ENCODE measurements around the gene IQCK.

Gene IQCK

GRCh38 chr16:19859603-19860002 is 141.5 kb downstream of the IQCK start:
- H3K36me3 ChIP-seq (ENCODE audit: insufficient read depth, low read length), result no peaks in the 10 kb centered on the region
- TF ChIP-seq EZH2 (IDR thresholded peaks at IDR 0.05) (no peak), FOXP2 (optimal IDR thresholded peaks at IDR 0.05; ENCODE audit: control extremely low read depth, extremely low read length, insufficient read depth) (no peak), POLR2AphosphoS5 (IDR thresholded peaks at IDR 0.05; ENCODE audit: borderline replicate concordance, low read depth, low read length) (no peak)
- H3K9ac ChIP-seq (ENCODE audit: insufficient read length), result no peak overlapping the region
- H3K27ac ChIP-seq, result no peak overlapping the region
- H3K4me3 ChIP-seq, result no peak overlapping the region
- H3K9me3 ChIP-seq (ENCODE audit: low read depth, low read length), result no peaks in the 10 kb centered on the region
- no peak for DNase-seq (ENCODE audit: low read depth, low spot score)

GRCh38 chr16:19860166-19861041 is 142.3 kb downstream of the IQCK start:
- no peaks in the 10 kb centered on the region for H3K36me3 ChIP-seq (ENCODE audit: insufficient read depth, low read length)

GRCh38 chr16:19861133-19861532 is 143.1 kb downstream of the IQCK start:
- TF ChIP-seq FOXP2 (optimal IDR thresholded peaks at IDR 0.05; ENCODE audit: control extremely low read depth, extremely low read length, insufficient read depth), result no peak
- no peak for TF ChIP-seq POLR2AphosphoS5 (IDR thresholded peaks at IDR 0.05; ENCODE audit: borderline replicate concordance, low read depth, low read length)
- TF ChIP-seq EZH2 (IDR thresholded peaks at IDR 0.05), result no peak
- H3K4me3 ChIP-seq, result no peak overlapping the region
- no peak for DNase-seq (ENCODE audit: low read depth, low spot score)
- H3K36me3 ChIP-seq (ENCODE audit: insufficient read depth, low read length), result no peaks in the 10 kb centered on the region
- H3K9me3 ChIP-seq (ENCODE audit: low read depth, low read length), result no peaks in the 10 kb centered on the region
- no peak overlapping the region for H3K9ac ChIP-seq (ENCODE audit: insufficient read length)
- no peak overlapping the region for H3K27ac ChIP-seq

More at GRCh38 chr16:19860166-19861041, 142.3 kb downstream of the IQCK start:
- TF ChIP-seq FOXP2 (optimal IDR thresholded peaks at IDR 0.05; ENCODE audit: control extremely low read depth, extremely low read length, insufficient read depth) (no peak), POLR2AphosphoS5 (IDR thresholded peaks at IDR 0.05; ENCODE audit: borderline replicate concordance, low read depth, low read length) (no peak), EZH2 (IDR thresholded peaks at IDR 0.05) (no peak)
- Histone ChIP-seq H3K4me3 (no peak overlapping the region), H3K27ac (no peak overlapping the region), H3K9ac (ENCODE audit: insufficient read length) (no peak overlapping the region), H3K9me3 (ENCODE audit: low read depth, low read length) (no peaks in the 10 kb centered on the region)
- no peak for DNase-seq (ENCODE audit: low read depth, low spot score)

DNA sequence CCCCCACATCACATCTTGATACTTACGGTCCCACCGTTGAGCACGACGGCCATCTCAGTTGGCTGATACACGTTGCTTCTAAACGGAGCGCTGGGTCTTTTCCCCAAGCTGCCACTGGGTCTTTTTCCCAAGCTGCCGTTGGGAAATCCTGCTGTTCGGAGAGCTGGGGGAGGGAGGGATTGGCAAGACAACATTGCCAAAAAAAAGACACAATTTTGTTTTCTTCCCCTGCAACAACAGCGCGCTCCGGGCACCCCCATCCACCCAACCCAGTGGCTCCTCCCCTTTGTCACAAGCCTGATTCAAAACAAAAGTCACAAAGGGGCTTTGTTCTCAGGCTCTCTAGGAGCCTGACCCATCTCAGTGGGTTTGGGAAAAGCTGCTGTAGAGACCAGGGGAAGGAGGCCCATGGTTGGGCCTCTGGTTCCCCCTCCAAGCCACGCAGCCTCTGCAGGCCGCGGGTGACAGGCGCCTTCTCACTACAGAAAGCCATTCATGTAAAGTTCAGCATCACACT is 143.8 kb downstream of the IQCK start:
- H3K27ac ChIP-seq, result no peak overlapping the region
- DNase-seq (ENCODE audit: low read depth, low spot score), result no peak
- no peak overlapping the region for H3K4me3 ChIP-seq
- H3K9me3 ChIP-seq (ENCODE audit: low read depth, low read length), result no peaks in the 10 kb centered on the region
- no peak for TF ChIP-seq FOXP2 (optimal IDR thresholded peaks at IDR 0.05; ENCODE audit: control extremely low read depth, extremely low read length, insufficient read depth)
- no peak for TF ChIP-seq POLR2AphosphoS5 (IDR thresholded peaks at IDR 0.05; ENCODE audit: borderline replicate concordance, low read depth, low read length)
- TF ChIP-seq EZH2 (IDR thresholded peaks at IDR 0.05), result no peak
- H3K36me3 ChIP-seq (ENCODE audit: insufficient read depth, low read length), result no peaks in the 10 kb centered on the region
- no peak overlapping the region for H3K9ac ChIP-seq (ENCODE audit: insufficient read length)

GRCh38 chr16:19863990-19864389 is 145.9 kb downstream of the IQCK start:
- Histone ChIP-seq H3K4me3 (no peak overlapping the region), H3K9me3 (ENCODE audit: low read depth, low read length) (no peaks in the 10 kb centered on the region), H3K36me3 (ENCODE audit: insufficient read depth, low read length) (no peaks in the 10 kb centered on the region), H3K27ac (no peak overlapping the region), H3K9ac (ENCODE audit: insufficient read length) (no peak overlapping the region)
- DNase-seq (ENCODE audit: low read depth, low spot score), result no peak
- no peak for TF ChIP-seq EZH2 (IDR thresholded peaks at IDR 0.05)
- TF ChIP-seq POLR2AphosphoS5 (IDR thresholded peaks at IDR 0.05; ENCODE audit: borderline replicate concordance, low read depth, low read length), result no peak
- TF ChIP-seq FOXP2 (optimal IDR thresholded peaks at IDR 0.05; ENCODE audit: control extremely low read depth, extremely low read length, insufficient read depth), result no peak

DNA sequence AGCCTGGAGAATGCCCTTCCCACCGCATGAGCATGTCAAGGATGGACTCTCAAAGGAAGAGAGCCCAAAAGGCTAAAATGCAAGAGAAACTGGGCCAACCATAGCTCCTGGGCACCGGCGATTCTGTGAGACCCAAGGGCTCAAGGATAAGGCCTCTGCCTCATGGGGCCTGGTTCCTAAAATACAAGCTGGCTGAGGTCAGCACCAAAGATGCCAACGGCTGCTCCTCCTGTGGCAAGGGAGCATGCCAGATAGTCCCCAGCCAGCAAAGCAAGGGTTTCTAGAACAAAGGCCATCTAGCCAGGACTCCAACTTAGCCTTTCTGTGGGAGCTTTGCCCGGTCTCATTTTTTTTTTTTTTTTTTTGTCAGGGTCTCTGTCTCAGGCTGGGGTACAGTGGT is 146.5 kb downstream of the IQCK start:
- H3K9me3 ChIP-seq (ENCODE audit: low read depth, low read length), result no peaks in the 10 kb centered on the region
- H3K27ac ChIP-seq, result no peak overlapping the region
- no peak overlapping the region for H3K4me3 ChIP-seq
- no peak for DNase-seq (ENCODE audit: low read depth, low spot score)
- no peak overlapping the region for H3K9ac ChIP-seq (ENCODE audit: insufficient read length)
- H3K36me3 ChIP-seq (ENCODE audit: insufficient read depth, low read length), result no peaks in the 10 kb centered on the region
- no peak for TF ChIP-seq FOXP2 (optimal IDR thresholded peaks at IDR 0.05; ENCODE audit: control extremely low read depth, extremely low read length, insufficient read depth)
- no peak for TF ChIP-seq POLR2AphosphoS5 (IDR thresholded peaks at IDR 0.05; ENCODE audit: borderline replicate concordance, low read depth, low read length)
- TF ChIP-seq EZH2 (IDR thresholded peaks at IDR 0.05), result no peak

- no peak for TF ChIP-seq EZH2 (IDR thresholded peaks at IDR 0.05)
- no peak for TF ChIP-seq FOXP2 (optimal IDR thresholded peaks at IDR 0.05; ENCODE audit: control extremely low read depth, extremely low read length, insufficient read depth)
- no peak for TF ChIP-seq POLR2AphosphoS5 (IDR thresholded peaks at IDR 0.05; ENCODE audit: borderline replicate concordance, low read depth, low read length)
- Histone ChIP-seq H3K4me3 (no peak overlapping the region), H3K36me3 (ENCODE audit: insufficient read depth, low read length) (no peaks in the 10 kb centered on the region), H3K9ac (ENCODE audit: insufficient read length) (no peak overlapping the region), H3K9me3 (ENCODE audit: low read depth, low read length) (no peaks in the 10 kb centered on the region), H3K27ac (no peak overlapping the region)
- no peak for DNase-seq (ENCODE audit: low read depth, low spot score)
Measured at GRCh38 chr16:19868421-19868820, 150.3 kb downstream of the IQCK start.

DNA sequence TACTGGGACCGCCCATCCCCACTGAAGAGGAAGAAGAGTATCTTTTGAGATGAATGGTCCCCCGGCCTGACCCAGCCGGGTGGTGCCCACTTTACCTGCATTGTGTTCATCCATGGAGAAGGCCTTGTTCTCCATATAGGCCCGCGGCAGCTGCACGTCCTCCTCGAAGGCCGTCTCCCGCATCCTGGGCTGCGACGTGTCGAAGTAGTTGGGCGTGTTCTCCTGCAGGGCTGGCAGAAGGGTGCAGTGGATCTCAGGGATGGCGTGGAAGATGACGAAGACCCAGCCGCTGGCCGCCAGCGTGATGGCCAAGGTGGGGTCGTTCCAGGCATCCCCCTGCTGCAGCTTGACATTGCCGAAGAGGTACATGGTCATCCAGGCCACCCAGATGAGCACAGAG is 153.7 kb downstream of the IQCK start:
- Histone ChIP-seq H3K4me3 (no peak overlapping the region), H3K36me3 (ENCODE audit: insufficient read depth, low read length) (no peaks in the 10 kb centered on the region), H3K9ac (ENCODE audit: insufficient read length) (no peak overlapping the region), H3K27ac (no peak overlapping the region), H3K9me3 (ENCODE audit: low read depth, low read length) (no peaks in the 10 kb centered on the region)
- DNase-seq (ENCODE audit: low read depth, low spot score), result no peak
- TF ChIP-seq POLR2AphosphoS5 (IDR thresholded peaks at IDR 0.05; ENCODE audit: borderline replicate concordance, low read depth, low read length) (no peak), FOXP2 (optimal IDR thresholded peaks at IDR 0.05; ENCODE audit: control extremely low read depth, extremely low read length, insufficient read depth) (no peak), EZH2 (IDR thresholded peaks at IDR 0.05) (no peak)

All from SK-N-MC (cell line).